Stimulated activated CD8-positive, alpha-beta memory T cell treated with anti-CD3 and anti-CD28 coated beads, Interleukin-7, amount 100 ng/mL, for 48 hours (primary cell): ENCODE data around the gene RDH13.

ENCODE experiments used
- DNase-seq, 2 donors: peaks; one replicate each; pipeline ENCODE4 v3.0.0-alpha.2; 2020; ENCODE audit warnings: low read depth in 1 of 2; ENCODE audit errors: extremely low read depth in 1 of 2

The RDH13 gene

GRCh38 chr19:55092423-55093318 is 29.7 kb upstream of the RDH13 start:
- DNase-seq, result no peak

- no peak for DNase-seq
Observed at GRCh38 chr19:55091955-55092354, 29.0 kb upstream of the RDH13 start.

GRCh38 chr19:55091126-55091910 is 28.4 kb upstream of the RDH13 start:
- no peak for DNase-seq

GRCh38 chr19:55090564-55090963 is 27.6 kb upstream of the RDH13 start:
- DNase-seq, result no peak

GRCh38 chr19:55089342-55089944 is 26.5 kb upstream of the RDH13 start:
- no peak for DNase-seq

GRCh38 chr19:55088543-55089341 is 25.8 kb upstream of the RDH13 start:
- DNase-seq, result peak; percentile 45 to 70

GRCh38 chr19:55088021-55088451 is 25.1 kb upstream of the RDH13 start:
- DNase-seq, result no peak

GRCh38 chr19:55087542-55087901 is 24.6 kb upstream of the RDH13 start:
- no peak for DNase-seq

- peak in 1 of 2 donors; percentile 51 for DNase-seq
Observed at GRCh38 chr19:55086730-55087541, 24.0 kb upstream of the RDH13 start.

- no peak for DNase-seq
Observed at GRCh38 chr19:55085923-55086715, 23.2 kb upstream of the RDH13 start.

- DNase-seq, result no peak
Observed at GRCh38 chr19:55084416-55084815, 21.5 kb upstream of the RDH13 start.

- DNase-seq, result no peak
Observed at GRCh38 chr19:55083004-55083850, 20.3 kb upstream of the RDH13 start.

- DNase-seq, result peak in 1 of 2 donors; percentile 51
Observed at GRCh38 chr19:55082020-55082851, 19.3 kb upstream of the RDH13 start.

GRCh38 chr19:55081770-55082019 is 18.7 kb upstream of the RDH13 start:
- no peak for DNase-seq

GRCh38 chr19:55080968-55081769 is 18.2 kb upstream of the RDH13 start:
- DNase-seq, result peak; percentile 82 to 85

- peak; percentile 50 to 65 for DNase-seq
Observed at GRCh38 chr19:55080121-55080967, 17.4 kb upstream of the RDH13 start.
